HG03442 (cell line): ENCODE results near the gene PLXNA4.

ENCODE experiments used
- ATAC-seq: cut with Tn5 transposase; IDR thresholded peaks from one replicate; pipeline ENCODE4 v1.9.1; 2021; ENCODE audit warnings: mild to moderate bottlenecking, moderate library complexity; ENCODE audit not compliant: unreplicated experiment

PLXNA4 gene

DNA sequence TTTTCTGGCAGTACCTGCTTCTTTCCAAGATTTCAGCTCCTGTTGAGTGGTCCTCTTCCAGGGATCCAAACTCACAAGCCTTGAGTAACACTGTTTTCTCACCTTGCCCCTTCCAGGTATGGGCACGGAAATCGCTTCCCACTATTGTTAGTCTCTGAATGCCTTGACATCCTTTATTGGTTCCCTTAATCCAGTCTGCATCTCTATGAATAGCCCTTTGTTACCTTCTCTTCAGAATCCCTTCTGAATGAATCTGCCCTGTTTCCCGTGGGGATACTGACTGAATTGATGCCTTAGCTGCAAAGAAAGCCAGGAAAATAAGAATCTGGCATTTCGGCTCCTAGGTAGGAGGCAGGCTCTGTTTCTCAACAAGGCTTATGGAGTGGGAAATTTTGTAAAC lies 467.7 kb downstream of the PLXNA4 start:
- ATAC-seq, result no peak

DNA sequence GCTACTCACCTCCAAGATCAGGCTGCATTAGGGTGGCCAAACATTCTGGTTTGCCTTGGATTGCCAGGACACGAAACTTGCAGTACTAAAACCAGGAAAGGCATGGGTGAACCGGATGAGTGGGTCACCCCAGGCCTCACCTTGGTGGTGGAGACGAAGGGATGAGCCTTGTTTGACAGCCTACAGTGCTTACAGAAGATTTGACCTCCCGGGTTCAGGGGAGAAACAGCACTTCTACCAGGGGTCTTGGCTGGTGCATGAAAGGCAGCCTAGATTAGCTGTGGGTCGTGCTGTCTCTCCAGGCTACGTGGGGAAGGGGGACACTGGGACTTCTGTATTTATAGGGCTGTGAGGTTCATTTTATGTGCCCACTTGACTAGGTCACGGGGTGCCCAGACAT lies 469.8 kb downstream of the PLXNA4 start:
- no peak for ATAC-seq

DNA sequence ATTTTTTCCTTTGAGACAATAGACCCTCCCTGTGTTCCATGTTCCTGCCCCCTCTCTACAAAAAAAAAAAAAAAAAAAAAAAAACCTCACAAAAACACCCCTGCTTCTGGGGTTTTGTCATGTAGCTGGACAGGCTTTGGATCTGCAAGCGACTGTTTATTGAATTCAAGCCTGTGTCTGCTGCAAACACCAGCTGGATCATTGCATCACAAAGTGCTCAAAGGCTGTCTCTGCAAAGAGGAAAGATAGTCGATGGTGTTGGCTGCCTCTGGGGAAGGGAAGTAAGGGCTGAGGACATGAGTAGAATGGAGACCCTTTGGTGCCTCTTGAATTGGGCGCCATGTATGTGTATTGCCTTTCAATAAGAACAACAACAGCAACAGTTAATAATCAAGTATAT lies 471.2 kb downstream of the PLXNA4 start:
- no peak for ATAC-seq

DNA sequence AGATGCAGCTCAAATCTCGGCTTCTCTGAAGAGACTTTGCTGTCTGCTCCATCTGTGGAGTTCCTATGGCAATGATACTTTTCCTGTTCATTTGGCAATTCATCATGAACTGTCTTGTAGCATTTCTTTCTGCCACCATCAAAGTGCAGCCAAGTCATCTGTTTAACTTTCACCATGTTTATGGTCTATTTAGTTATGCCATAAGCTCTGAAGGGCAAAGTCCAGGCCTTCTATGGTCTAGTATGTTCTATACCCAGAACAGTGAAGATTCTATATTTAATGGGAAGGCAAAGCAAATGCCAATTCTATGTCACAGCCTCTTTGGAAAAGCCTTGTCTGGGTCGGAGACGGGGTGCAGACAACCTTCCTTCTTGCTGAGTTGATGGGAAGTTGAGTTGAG lies 472.6 kb downstream of the PLXNA4 start:
- ATAC-seq, result no peak

DNA sequence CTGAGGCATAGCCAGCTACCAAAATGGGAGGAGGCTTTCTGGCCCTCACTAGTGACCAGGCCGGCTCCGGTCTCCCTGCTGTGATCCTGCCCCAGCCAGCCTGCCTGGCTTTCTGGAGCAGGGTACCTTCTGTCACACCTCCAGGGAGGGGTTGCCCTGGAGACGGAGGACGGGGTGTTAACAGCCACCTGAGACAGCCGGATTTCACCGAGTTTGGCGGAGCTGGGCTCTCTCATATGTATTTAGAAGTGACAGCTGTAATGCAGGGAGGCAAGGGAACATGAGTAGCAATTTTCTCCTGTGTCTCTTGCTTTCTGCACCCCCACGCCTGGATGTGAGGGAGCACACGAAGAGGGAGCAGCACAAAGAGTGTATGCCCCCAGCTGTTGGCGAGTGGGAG lies 473.3 kb downstream of the PLXNA4 start:
- no peak for ATAC-seq

DNA sequence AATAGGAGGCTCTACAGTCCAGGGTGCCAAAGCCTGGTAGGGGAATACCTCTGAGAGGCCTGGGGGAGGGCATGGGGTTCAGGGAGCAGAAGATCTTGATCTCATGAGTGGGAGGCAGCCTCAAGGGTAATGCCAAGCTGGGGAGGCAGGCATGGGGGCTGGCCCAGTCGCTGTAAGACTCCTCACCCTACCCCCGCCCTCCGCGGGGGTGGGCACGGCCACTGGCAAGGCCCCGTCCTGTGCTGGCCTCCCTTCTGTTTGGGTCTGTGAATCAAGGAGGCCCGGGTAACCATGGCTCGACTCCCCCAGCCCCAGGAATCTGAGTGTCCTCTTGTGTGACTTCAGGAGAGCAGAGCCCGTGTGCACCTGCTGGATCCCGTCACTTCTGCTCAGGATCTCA lies 473.9 kb downstream of the PLXNA4 start:
- no peak for ATAC-seq

DNA sequence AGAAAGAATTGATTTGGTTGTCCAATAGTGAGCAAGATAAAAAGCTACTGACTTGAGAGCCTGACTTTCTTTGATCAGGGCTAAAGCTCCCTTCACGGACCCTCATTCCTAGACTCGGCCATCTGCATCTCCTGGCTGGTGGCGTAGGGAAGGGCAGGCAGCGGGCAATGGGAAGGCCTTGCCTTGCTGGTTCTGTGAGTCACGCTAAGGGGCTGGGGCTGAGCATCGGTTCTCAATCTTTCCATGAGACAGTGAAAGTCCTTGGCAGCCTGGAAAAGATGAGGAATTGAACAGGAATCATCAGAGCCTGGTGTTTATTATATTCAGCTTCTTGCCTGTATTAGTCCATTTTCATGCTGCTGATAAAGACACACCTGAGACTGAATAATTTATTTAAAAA lies 475.3 kb downstream of the PLXNA4 start:
- no peak for ATAC-seq

DNA sequence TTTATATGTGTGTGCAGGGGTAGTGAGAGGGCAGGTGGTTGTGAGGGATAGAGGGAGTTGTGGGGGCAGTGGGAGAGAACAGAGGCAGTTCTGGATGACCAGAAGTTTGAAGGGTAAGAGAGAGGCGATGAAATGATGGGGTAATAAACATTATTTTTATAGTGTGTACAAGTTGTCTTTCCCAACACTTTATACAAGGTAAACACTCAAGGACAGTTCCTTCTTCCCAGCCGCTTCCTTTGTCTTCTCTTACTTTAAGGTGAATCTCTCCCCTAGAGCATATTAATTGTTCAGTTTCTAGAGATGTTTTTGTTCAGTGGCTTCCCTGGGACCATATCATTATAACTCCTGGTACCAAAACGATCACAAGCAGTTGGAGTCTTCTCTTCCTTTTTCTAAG lies 475.8 kb downstream of the PLXNA4 start:
- no peak for ATAC-seq

DNA sequence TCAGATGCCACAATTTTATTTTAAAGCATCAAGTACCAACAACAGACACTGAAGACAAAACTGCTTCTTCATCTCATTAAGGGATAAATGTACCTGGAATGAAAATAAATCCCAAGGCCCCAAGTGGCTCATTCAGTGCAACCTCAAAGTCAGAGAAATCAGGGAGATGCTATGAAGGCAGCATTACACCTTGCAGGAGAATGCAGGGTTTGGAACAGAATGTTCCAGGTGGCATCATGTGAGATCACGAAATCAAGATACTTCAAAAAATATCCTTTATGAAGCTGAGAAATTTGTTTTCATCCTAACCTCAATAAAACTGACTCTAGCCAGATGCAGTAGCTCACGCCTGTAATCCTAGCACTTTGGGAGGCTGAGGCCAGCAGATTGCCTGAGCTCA lies 477.1 kb downstream of the PLXNA4 start:
- no peak for ATAC-seq

DNA sequence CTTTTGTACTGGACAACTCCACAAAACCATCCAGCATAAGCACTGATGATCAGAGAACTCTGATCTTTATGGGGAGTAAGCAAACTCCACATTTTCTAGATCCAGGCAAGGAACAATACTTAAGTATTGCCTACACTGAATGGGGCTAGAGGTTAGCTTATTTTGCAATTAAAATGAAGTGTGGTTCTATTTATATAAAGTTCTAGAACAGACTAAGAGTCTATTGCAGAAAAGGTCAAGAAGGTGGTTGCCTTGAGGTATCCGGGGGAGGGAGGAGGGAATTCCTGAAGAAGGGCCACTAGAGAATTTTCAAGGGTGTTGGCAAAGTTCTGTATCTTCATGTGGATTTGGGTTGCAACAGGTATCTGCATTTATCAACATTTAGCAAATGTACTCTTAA lies 477.9 kb downstream of the PLXNA4 start:
- no peak for ATAC-seq

DNA sequence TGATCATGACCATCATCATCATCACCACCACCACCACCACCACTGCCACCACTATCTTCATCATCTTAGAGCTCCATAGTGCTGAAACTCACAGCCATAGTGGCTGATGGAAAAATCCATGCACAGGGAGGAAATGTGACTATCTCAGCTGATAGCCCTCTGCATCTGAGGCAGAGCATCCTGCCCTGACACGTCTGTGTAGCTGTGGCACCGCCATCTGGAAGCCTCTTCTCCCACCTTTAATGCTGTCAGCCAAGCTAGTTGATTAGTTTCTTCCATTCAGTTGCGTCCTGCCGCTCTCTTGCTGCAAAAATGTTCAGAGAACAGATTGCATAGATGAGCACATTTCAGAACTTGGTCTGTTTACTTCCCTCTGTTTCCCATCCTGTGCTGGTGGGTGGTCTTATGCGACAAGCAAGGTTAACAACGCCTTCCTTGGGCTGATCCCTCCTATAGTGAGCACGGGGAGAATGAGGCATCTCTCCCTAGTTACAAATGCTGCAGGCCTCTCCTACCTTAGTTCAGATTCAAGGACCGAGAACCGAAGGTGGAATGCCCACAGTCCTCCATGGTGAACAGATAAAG lies 478.6 kb downstream of the PLXNA4 start:
- no peak for ATAC-seq

DNA sequence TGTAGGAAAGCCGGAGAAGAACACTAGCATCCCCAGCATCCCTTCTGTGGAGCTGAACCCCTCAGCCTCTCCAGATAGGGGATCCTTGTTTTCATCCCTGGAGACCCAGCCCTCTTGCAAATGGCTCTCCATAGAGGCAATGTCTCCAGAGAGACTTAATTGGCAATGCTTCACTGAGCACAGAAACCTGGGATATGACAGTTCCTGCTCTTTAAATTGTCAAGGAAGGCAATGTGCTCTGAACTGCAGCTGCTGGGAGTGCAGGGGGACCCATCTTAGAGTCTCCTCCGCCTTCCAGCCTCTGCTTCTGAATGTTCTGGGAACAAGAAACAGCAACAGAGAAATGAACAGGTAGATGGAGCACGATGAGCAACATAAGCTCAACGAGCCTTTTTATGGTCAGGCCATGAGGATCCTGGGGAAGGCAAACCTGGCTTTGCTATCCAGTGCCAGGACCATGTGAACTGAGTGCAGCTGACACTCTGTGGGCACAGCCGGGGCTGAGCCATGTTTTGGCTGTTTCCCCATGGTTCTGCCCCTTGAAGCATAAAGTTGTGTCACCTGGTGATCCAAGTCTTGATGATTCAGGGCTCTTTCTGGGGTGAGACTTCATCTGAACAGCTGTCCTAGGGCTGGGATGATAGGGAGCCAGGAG lies 481.0 kb downstream of the PLXNA4 start:
- no peak for ATAC-seq

DNA sequence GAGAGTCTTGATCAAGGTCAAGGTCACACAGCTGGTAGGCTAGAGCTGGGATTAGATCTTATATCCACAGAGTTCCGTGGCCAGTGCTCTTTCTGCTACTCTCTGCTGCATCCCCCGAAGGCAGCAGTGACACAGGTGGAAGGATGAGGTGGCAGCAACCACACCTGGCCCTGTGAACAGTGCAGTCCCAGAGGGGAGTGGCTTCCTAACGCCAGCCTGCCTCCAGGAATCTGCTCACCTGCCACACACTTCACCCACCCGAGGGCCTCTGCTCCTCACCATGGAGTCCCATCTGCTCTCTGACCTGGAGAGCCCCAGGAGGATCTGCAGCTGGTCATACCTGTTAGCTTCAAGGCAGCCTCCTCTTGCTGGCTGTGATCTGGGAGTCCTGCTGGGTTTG lies 484.2 kb downstream of the PLXNA4 start:
- no peak for ATAC-seq

DNA sequence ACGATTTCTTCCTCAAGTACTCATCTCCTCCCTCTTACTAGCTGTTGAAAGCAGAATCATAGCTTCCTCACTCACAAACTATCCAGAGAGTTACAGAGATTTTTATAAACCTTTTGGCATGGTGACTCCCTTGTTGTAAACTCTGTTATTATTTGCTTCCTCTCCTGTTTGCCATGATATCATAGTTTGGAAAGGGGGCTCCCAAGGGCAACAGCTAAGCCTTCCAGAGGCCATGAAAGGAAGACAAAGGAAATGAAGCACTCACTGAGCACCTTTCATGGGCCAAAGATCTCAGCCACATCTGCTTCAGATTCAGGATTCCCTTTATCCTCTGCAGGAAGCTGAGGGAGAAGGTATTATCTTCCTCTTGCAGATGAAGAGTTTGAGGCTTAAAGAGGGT lies 484.6 kb downstream of the PLXNA4 start:
- ATAC-seq, result no peak

DNA sequence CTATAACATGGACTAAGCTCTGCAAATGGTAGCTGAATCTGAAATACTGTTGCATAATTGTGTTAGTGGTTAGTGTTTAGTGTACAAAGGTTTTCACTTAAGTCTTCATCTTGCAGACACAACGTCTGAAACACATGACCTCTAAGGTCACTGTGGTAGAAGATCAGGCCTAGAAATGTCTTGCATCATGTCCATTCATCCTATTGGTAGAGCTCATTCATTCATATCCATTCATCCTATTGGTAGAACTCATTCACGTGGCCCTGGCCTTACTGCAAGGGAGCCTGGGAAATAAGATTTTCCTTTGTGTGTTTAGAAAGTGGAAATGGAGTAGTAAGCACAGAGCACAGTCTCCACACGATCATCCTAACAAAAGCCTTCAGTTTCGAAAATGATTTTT lies 485.8 kb downstream of the PLXNA4 start:
- ATAC-seq, result no peak

DNA sequence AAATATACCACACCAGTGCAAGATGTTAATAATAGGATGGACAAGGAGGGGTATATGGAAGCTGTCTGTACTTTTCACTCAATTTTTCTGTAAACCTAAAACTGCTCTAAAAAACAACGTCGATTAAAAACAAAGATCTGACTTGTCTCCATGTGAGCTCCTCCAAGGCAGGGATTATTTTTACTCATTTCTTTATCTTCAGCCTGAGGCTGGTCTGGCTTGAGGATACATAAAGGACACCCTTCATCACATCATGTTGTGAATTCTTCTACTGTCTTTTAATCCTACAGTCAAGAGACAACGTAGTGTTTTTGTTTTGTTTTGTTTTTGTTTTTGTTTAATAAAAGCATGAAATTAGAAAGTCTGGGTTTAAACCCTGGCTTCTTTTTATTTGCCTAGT lies 486.9 kb downstream of the PLXNA4 start:
- no peak for ATAC-seq

DNA sequence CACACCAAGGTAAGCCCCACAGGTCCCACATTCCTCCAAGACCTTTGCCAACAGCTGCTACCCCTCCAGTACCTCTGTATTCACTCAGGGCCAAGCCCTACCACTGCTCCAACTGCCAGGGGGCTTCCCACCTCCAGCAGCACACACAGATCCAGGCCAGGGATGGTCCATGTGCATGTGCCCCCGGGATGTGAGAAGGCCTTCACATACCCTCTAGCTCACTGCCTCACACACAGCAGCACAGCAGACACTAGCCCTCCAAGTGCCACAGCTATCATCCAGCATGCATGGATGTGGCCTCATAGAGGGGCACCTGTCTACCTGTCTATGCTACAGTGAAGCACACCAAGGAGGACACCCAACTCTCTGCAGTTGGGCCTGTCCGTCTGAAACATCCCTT lies 488.8 kb downstream of the PLXNA4 start:
- no peak for ATAC-seq

DNA sequence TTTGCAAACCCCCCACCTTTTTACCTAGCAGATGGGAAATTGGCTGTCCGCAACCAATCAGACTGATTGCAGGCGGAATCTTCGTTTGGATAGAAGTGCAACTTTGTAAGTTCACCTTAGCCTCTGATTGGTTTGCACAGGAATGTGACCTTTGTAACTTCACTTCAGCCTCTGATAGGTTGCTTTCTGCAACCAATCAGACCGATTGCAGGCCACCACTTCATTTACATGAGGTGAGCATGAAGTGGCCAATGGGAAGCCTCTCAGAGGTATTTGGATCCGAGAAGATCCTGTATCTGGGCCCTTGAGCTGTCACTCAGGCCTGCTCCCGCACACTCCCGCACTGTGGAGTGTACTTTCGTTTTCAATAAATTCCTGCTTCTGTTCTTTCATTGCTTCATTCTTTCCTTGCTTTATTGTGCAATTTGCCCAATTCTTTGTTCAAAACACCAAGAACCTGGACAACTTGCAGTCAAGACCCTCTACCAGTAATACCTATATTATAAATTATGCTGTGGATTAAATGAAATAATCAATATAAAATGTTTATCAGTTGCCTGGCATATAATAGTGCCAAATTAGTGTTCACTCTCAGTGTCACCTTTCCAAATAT lies 491.4 kb downstream of the PLXNA4 start:
- ATAC-seq, result no peak

DNA sequence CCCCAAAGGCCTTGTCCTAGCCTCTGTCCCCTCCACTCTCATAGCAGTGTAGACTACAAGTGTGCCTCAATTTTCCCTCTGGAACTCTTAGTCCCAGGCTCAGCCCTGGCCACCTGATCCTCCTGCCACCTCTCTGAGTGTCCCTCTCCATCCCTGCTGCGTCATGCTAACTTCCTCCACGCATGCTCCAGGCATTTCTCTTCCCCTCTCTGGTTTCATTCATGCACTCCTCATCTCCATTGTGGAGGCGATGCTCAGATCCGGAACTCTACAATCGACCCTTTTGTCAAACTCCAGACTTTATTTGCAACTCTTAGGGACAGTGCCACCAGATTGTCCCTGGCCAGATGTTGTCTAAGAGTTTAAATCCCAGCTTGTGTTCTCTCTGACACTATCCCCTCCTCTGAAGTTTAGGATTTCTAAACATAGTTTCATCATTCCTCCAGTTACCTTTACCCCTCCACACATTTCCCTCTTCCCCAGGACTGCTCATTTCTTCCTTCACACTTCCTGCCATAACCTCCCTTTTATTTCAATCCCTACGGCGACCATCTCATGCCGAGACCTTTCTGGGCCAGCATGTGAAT lies 492.6 kb downstream of the PLXNA4 start:
- no peak for ATAC-seq

DNA sequence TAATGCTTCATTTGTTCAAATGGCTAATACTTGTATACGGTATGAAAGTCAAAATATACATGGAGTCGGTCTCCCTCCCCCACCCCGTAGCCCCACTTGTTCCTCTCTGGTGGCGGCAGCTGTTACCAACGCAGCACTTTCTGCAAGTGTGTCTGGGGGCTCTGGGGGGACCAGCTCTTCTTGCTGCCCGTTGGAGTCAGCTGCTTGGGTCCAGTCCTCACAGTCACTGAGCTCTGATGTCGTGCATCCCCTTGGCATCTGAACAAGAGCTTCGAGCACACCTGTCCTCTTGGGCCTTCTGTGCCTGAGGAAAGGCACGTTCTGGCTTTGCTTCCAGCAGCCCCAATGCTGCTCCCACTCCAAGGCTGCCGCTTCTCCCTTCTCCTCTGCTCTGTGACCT lies 493.1 kb downstream of the PLXNA4 start:
- no peak for ATAC-seq

DNA sequence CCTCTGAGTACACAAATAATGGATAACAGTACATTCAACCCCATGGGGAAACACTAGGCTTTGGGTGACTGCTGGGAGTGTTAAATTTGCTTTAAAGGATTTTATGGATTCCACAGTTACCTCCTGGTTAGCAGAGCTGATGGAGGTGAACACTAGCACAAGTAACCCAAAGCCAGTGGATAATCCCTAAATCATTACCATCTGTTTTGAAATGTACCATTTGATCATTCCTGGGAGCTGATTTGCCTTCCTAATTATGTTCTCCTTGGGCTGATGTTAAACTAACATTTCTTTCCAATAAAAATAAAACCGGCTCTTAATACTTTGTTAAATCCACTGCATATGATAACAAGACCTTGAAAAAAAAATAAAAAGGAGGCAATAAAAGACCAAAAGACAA lies 493.9 kb downstream of the PLXNA4 start:
- no peak for ATAC-seq

DNA sequence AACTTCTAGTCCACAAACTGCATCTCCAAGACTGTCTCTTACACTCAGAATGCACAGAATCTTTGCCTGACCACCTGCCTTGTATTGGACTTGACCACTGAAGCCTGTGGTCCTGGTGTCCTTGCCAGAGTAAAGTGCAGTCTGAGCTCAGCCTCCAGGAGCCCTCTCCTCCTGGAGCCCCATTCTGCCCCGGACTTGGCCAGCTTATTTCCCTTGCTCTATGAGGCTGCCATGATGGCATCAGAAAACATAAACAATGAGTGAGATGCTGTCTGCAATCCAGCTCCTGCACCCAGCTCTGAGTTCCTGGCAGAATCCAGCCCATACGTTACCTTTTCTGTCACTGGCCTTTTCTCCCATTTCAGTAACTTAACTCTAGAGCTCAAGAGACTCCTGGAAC lies 494.6 kb downstream of the PLXNA4 start:
- no peak for ATAC-seq
